IPS-11a (cell line): Measurements from ENCODE around the gene SH3GL1.

Experiments
- H3K4me3 ChIP-seq: one replicate; pipeline ENCODE4 v1.5.1; 2013; ENCODE audit warnings: low read depth, low read length, control low read depth

Gene SH3GL1

DNA sequence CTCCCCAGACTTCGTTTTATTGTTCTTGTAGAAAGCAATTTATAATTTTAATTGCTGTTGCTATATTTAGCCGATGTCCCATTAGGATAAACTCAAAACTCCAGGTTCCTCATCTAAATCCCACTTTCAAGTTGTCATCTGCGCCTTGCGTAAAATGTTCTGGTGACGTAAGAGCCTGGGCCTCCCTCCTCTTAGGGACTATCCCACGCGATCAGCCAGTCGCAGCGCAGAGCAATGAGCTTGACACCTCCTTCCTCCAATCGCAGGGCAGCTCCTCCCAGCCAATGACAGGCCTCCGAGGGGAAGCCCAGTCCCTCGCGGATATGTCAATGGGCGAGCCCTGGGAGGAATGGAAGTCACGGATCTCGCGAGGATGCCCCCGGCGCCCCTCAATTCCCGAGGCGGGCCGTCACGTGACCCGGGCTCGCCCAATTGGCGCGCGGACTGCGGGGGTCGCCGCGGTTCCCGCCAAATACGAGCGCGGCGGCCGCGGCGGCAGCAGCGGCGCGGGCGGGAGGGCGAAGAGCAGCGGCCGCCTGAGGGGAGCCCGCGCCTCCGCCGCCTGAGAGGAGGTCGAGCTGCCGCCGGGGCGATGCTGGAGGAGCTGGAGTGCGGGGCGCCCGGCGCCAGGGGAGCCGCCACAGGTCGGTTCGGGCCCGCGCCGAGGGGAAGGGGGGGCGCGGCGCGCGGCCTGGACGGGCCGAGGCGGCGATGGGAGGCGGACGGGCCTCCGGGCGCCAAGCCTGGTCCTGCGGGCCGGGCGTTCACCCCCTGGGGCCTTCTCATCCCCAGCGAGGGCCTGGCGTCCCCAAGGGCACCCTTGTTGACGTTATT is 2.0 kb upstream of the SH3GL1 start, which contains the start of gene CHAF1A:
CHAF1A (plus strand) TSS at position 470 of the 834 bp plus-strand sequence; CDS start at position 593, 123 bp downstream.
- peak within 1 kb of the TSS; percentile 92 for H3K4me3 ChIP-seq

DNA sequence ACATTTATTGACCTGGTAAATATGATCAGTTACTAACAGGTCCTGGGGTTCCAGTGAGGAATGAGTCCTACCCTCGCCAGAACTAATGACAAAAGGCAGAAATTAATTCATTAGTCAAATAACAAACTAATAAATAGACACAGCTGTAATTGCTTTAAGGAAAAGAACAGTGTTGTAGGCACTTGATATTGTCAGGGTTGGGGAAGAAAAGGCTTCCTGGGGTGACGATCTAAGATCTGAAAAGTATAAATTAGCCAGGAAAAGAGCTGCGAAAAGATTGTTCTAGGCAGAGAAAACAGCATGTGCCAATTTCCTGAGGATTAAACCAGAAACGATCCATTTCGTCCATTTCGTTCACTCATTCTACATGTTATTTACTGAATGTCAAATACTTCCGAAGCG is 1.4 kb upstream of the SH3GL1 start:
- peak overlapping the region; percentile 1 for H3K4me3 ChIP-seq

- H3K4me3 ChIP-seq: peak overlapping the region; percentile 83
Measured at GRCh38 chr19:4399812-4400134, 574 bp downstream of the SH3GL1 start.

GRCh38 chr19:4396949-4397783 is 3.2 kb downstream of the SH3GL1 start:
- no peak overlapping the region for H3K4me3 ChIP-seq

DNA sequence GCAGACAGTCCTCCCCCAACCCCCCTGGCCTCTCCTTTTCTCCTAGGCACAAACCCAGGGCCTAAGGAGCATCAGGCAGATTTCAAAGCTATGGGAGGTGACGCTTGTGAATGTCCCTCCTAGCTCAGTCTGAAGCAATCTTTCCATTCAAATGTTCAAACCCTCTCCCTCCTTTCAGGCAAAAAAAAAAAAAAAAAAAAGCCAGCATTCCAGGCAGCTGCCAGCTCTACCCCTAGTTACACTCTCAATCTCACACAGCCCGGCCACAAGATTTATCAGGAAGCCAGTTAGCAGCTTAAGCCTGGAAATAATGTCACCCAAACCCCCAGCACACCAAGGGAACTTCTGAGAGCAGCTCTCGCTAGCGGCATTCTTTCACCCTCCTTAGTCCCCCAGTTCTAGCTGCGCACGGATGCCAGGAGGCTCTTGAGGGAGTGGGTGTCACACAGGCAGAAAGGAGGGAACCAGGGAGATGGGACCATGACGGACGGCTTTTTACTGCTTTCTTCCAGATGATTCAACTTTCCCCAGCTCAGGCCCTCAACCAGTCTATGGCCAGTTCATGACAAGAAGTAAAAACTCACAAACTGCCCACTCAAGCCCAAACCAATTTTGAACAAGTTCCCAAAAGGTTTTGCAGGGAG is 6.3 kb downstream of the SH3GL1 start:
- H3K4me3 ChIP-seq: no peak overlapping the region

DNA sequence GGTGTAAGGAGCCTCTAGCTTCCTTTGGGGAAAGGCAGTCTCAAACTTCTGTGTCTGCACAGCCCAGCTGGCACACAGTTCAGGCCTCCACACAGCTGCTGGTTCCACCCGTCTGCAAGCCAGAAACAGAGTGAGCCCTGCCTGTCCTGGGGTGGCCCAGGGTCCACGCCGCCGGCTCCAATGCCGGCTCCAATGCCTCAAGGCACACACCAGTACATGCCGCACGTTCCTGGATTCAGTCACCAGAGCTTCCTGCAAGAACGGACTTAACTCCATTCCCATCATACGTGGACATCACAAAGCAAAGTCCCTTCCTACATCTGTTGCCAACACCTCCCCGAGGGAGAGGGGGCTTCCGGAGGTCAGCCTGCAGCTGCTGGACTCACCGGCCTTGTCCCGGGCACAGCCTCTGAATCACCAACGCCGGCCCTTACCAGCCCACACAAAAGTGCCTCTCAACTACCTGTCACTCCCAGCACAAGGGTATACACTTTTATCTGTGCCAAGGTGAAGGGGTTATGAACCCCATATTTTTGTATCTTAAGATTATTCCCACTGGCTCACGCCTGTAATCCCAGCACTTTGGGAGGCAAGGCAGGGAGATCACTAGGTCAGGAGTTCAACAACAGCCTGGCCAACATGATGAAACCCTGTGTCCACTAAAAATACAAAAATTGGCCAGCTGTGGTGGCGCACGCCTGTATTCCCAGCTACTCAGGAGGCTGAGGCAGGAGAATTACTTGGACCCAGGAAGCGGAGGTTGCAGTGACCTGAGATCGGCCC is 8.5 kb downstream of the SH3GL1 start:
- no peak overlapping the region for H3K4me3 ChIP-seq

GRCh38 chr19:4391306-4391693 is 9.0 kb downstream of the SH3GL1 start:
- H3K4me3 ChIP-seq: no peak overlapping the region

GRCh38 chr19:4390567-4391305 is 9.6 kb downstream of the SH3GL1 start:
- no peak overlapping the region for H3K4me3 ChIP-seq

DNA sequence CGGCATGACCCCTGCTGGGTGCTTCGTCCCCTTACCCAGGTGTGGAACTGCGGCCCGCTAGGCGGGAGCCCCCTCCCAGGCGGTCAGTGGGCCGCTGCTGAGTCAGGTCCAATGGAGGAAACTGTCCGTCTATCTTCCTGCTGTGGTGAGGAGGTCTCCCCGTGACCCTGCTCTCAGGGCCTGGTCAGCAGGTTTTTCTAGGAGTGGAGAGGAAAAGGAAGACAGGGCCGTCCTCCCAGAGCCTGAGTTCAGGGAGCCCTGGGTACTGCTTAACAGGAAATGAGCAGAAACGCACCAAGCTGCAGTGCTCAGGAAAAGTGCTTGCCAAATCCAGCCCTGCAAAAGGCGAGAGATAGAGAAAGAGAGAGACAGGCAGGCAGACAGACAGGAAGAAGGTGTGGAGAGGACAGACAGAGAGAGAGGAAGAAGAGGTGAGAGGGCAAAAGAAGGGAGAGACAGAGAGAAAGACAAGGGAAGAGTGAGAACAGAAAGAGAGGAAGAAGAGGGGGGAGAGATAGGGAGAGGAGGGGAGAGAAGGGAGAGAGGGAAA is 10.3 kb downstream of the SH3GL1 start:
- no peak overlapping the region for H3K4me3 ChIP-seq

GRCh38 chr19:4389511-4390016 is 10.8 kb downstream of the SH3GL1 start:
- no peak overlapping the region for H3K4me3 ChIP-seq

- H3K4me3 ChIP-seq: no peak overlapping the region
Measured at GRCh38 chr19:4389064-4389375, 11.3 kb downstream of the SH3GL1 start.

GRCh38 chr19:4388337-4389063 is 11.8 kb downstream of the SH3GL1 start:
- H3K4me3 ChIP-seq: no peak overlapping the region

GRCh38 chr19:4386041-4386782 is 14.1 kb downstream of the SH3GL1 start:
- H3K4me3 ChIP-seq: no peak overlapping the region

GRCh38 chr19:4385291-4386040 is 14.9 kb downstream of the SH3GL1 start:
- H3K4me3 ChIP-seq: no peak overlapping the region

DNA sequence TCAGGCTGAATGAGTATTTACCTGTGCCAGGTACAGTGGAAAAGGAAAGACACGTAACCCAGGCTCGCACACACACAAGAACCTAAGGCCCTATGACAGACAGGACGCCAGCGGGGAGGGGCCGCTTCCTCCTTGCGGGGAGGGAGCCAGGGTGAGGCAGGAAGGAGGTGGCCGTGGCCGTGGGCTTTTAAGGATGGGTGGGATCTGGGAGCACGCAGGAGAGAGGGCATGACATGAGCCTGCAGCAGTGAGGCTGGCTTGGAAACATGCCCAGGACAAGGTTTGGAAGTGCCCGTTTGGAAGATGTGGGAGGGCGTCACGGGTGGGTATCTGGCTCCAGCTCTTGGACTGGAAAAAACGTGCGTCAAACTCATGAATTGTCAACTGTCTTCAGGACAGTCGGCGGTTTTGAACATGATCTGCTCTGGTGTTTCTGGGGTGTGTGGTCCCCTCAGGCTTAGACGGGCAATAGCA is 20.1 kb downstream of the SH3GL1 start:
- H3K4me3 ChIP-seq: no peak overlapping the region

GRCh38 chr19:4379383-4380253 is 20.7 kb downstream of the SH3GL1 start:
- H3K4me3 ChIP-seq: no peak overlapping the region

GRCh38 chr19:4378886-4379285 is 21.5 kb downstream of the SH3GL1 start:
- no peak overlapping the region for H3K4me3 ChIP-seq
